Measurements from ENCODE around the gene TRIM33. TPM values are rescaled to one million over a fixed set of nuclear protein-coding genes. Genes with fewer than 3 reads are reported as not detected.

TRIM33 gene
- total RNA-seq, 1 donor from 2014 or later = 52.8 TPM

DNA sequence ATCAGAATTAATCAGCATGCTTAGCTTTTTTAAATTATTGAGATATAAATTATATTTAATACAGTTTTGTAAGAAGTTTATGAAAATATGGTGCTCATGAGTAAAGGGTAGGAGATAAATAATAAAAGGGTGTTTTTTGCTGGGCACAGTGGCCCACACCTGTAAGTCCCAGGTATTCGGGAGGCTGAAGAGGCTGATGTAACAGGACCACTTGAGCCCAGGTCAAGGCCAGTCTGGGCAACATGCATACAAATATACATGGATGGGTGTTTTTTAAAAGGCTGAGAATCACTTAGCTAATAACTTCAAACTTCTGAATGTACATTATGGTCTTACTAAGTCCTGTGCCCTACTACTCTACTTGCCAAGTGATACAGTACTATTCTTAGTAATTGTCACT, 73.2 kb downstream of the TRIM33 start:
- no peak for DNase-seq (ENCODE audit: low read depth, low spot score)
- Mint-ChIP-seq H3K9me3 (peaks cover 2% of the 10 kb centered on the region), H3K4me3 (no peak overlapping the region), H3K36me3 (ENCODE audit: low read depth) (peaks cover 16% of the 10 kb centered on the region), H3K27me3 (ENCODE audit: low read depth) (no peaks in the 10 kb centered on the region), H3K27ac (ENCODE audit: unreplicated experiment) (no peak overlapping the region), H3K4me1 (no peaks in the 10 kb centered on the region)
- TF ChIP-seq, protein P1, sequence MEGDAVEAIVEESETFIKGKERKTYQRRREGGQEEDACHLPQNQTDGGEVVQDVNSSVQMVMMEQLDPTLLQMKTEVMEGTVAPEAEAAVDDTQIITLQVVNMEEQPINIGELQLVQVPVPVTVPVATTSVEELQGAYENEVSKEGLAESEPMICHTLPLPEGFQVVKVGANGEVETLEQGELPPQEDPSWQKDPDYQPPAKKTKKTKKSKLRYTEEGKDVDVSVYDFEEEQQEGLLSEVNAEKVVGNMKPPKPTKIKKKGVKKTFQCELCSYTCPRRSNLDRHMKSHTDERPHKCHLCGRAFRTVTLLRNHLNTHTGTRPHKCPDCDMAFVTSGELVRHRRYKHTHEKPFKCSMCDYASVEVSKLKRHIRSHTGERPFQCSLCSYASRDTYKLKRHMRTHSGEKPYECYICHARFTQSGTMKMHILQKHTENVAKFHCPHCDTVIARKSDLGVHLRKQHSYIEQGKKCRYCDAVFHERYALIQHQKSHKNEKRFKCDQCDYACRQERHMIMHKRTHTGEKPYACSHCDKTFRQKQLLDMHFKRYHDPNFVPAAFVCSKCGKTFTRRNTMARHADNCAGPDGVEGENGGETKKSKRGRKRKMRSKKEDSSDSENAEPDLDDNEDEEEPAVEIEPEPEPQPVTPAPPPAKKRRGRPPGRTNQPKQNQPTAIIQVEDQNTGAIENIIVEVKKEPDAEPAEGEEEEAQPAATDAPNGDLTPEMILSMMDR (conservative IDR thresholded peaks at IDR 0.05) = no peak

- TF ChIP-seq, protein P1 (conservative IDR thresholded peaks at IDR 0.05) = no peak
- Mint-ChIP-seq H3K36me3 (ENCODE audit: low read depth) (peaks cover 16% of the 10 kb centered on the region), H3K4me3 (no peak overlapping the region), H3K27me3 (ENCODE audit: low read depth) (no peaks in the 10 kb centered on the region), H3K9me3 (peaks cover 2% of the 10 kb centered on the region), H3K27ac (ENCODE audit: unreplicated experiment) (no peak overlapping the region), H3K4me1 (no peaks in the 10 kb centered on the region)
- DNase-seq (ENCODE audit: low read depth, low spot score) = no peak
Observed at GRCh38 chr1:114436799-114437198, 74.2 kb downstream of the TRIM33 start.

GRCh38 chr1:114435088-114435715, 75.8 kb downstream of the TRIM33 start:
- Mint-ChIP-seq H3K27me3 (ENCODE audit: low read depth) (no peaks in the 10 kb centered on the region), H3K4me3 (no peak overlapping the region), H3K4me1 (no peaks in the 10 kb centered on the region), H3K36me3 (ENCODE audit: low read depth) (peaks cover 11% of the 10 kb centered on the region), H3K27ac (ENCODE audit: unreplicated experiment) (no peak overlapping the region), H3K9me3 (no peaks in the 10 kb centered on the region)
- TF ChIP-seq, protein P1 (conservative IDR thresholded peaks at IDR 0.05) = no peak
- DNase-seq (ENCODE audit: low read depth, low spot score) = no peak

DNA sequence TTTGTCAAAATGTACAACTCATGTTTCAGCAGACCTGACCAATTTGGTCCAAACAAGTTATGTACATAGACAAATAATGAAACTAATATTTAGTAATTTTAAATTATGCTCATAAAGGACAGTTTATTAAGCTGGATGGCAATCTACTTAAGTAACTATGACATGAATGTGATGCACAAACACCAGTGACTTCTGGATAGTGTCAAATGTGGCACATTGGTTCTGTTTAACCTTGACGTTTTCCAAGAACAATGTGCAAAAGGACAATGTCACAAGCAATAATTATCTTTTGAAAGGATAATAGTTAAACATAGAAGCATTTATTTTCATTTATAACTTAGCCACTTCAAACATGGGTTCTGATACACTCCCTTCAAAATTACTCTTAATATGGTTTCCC, 80.0 kb downstream of the TRIM33 start:
- Mint-ChIP-seq H3K27me3 (ENCODE audit: low read depth) (no peaks in the 10 kb centered on the region), H3K36me3 (ENCODE audit: low read depth) (peaks cover under 1% of the 10 kb centered on the region), H3K9me3 (no peaks in the 10 kb centered on the region), H3K4me1 (no peaks in the 10 kb centered on the region), H3K27ac (ENCODE audit: unreplicated experiment) (no peak overlapping the region), H3K4me3 (no peak overlapping the region)
- DNase-seq (ENCODE audit: low read depth, low spot score) = no peak
- TF ChIP-seq, protein P1 (conservative IDR thresholded peaks at IDR 0.05) = no peak

GRCh38 chr1:114428083-114428754, 82.8 kb downstream of the TRIM33 start:
- no peak overlapping the region for H3K4me3 Mint-ChIP-seq
- no peak overlapping the region for H3K27ac Mint-ChIP-seq (ENCODE audit: unreplicated experiment)
- no peaks in the 10 kb centered on the region for H3K4me1 Mint-ChIP-seq
- H3K36me3 Mint-ChIP-seq (ENCODE audit: low read depth) = peaks cover 15% of the 10 kb centered on the region
- H3K9me3 Mint-ChIP-seq = no peaks in the 10 kb centered on the region
- H3K27me3 Mint-ChIP-seq (ENCODE audit: low read depth) = no peaks in the 10 kb centered on the region
- DNase-seq (ENCODE audit: low read depth, low spot score) = no peak
- TF ChIP-seq, protein P1 (conservative IDR thresholded peaks at IDR 0.05) = peak; percentile 64

Data from neural crest cell (in vitro differentiated cells).